GM12878 (cell line): ENCODE results near the gene ANXA3. TPM values are rescaled to one million over a fixed set of nuclear protein-coding genes. Genes with fewer than 3 reads are reported as not detected.

Experiments
- ATAC-seq: fragments of 200-7000 bp; cut with Tn5 transposase; 3 replicates; pipeline ENCODE4 v1.9.1; 2020; ENCODE audit warnings: mild to moderate bottlenecking, moderate library complexity
- BruUV-seq: library from RNA; stranded (reverse); fragments of 400-500 nt; replicated peaks from 2 replicates; lab custom pipeline; 2021; lab: Mats Ljungman, UMichigan
- CTCF ChIA-PET: fragments of 300-600 bp; sonication (Branson Sonifier 250); formaldehyde crosslinking; extraction: SDS; loops from one replicate; lab custom pipeline; 2021; ENCODE audit warnings: inconsistent platforms; lab: Yijun Ruan, JAX
- POLR2A ChIA-PET: fragments of 350-600 bp; formaldehyde crosslinking; extraction: SDS; loops from one replicate; lab custom pipeline; 2021; ENCODE audit warnings: inconsistent platforms; lab: Charles Lee
- RAD21 ChIA-PET: fragments of 300-600 bp; sonication (Branson Sonifier 250); formaldehyde crosslinking; loops from one replicate; lab custom pipeline; 2023; ENCODE audit warnings: antibody characterized with exemption; ENCODE audit not compliant: unreplicated experiment; lab: Charles Lee
- SMC1A ChIA-PET: fragments of 300-600 bp; sonication (Branson Sonifier 250); formaldehyde crosslinking; loops from one replicate; lab custom pipeline; 2023; ENCODE audit not compliant: unreplicated experiment, uncharacterized antibody; lab: Charles Lee
- DNase-seq: peaks from one replicate; pipeline ENCODE4 v3.0.0-alpha.2; 2011; ENCODE audit warnings: low read depth, low spot score
- FAIRE-seq: peaks from 3 replicates; lab custom pipeline; 2011; peaks lifted over from hg19 to GRCh38; lab: Jason Lieb, UNC
- H2AFZ ChIP-seq: 2 replicates; pipeline ENCODE4 v1.6.0; 2011; ENCODE audit warnings: low read depth, low read length, control low read depth; ENCODE audit not compliant: control insufficient read depth
- H3K27ac ChIP-seq: 2 replicates; pipeline ENCODE4 v1.5.1; 2011; ENCODE audit warnings: control low read depth; ENCODE audit not compliant: control insufficient read depth, insufficient read depth
- H3K27me3 ChIP-seq, 2 experiments: replicated peaks in 1 of 2; 2 replicates each; pipeline versions ENCODE4 v1.6.0 to v1.6.1; 2011; ENCODE audit warnings: low read length in 1 of 2; ENCODE audit not compliant: control insufficient read depth in 2 of 2, insufficient read depth in 2 of 2
- H3K36me3 ChIP-seq, 2 experiments: 2 replicates each; pipeline ENCODE4 v1.5.1; 2011; ENCODE audit warnings: low read length in 1 of 2; ENCODE audit not compliant: control insufficient read depth in 2 of 2, insufficient read depth in 2 of 2
- H3K4me1 ChIP-seq: 2 replicates; pipeline ENCODE4 v1.6.1; 2011; ENCODE audit warnings: mild to moderate bottlenecking, low read length, moderate library complexity, mixed read lengths; ENCODE audit not compliant: control insufficient read depth, insufficient read depth
- H3K4me2 ChIP-seq: 2 replicates; pipeline ENCODE4 v1.6.0; 2011; ENCODE audit warnings: control low read depth; ENCODE audit not compliant: control insufficient read depth, insufficient read depth
- H3K4me3 ChIP-seq: fragments of 200-600 bp; sonication (generic); 2 replicates; pipeline ENCODE4 v1.5.1; 2016
- H3K79me2 ChIP-seq: 2 replicates; pipeline ENCODE4 v1.6.0; 2011; ENCODE audit warnings: low read length; ENCODE audit not compliant: control insufficient read depth, insufficient read depth
- H3K9ac ChIP-seq: 2 replicates; pipeline ENCODE4 v1.8.0; 2011; ENCODE audit warnings: low read length, control low read depth, mixed read lengths; ENCODE audit not compliant: control insufficient read depth, insufficient read depth
- H3K9me3 ChIP-seq: replicated peaks from 3 replicates; pipeline ENCODE4 v1.5.1; 2011; ENCODE audit warnings: mild to moderate bottlenecking, low read length; ENCODE audit not compliant: control insufficient read depth, insufficient read depth
- H4K20me1 ChIP-seq: 2 replicates; pipeline ENCODE4 v1.6.0; 2011; ENCODE audit not compliant: control insufficient read depth, insufficient read depth
- MEF2B ChIP-seq: fragments of 450-650 bp; IDR thresholded peaks from 2 replicates; pipeline ENCODE4 v1.6.1; 2018; ENCODE audit warnings: mild to moderate bottlenecking, moderate library complexity; ENCODE audit not compliant: partially characterized antibody, poor library complexity, severe bottlenecking
- MTA3 ChIP-seq: IDR thresholded peaks from 2 replicates; pipeline ENCODE4 v1.6.1; 2012; ENCODE audit warnings: low read length, inconsistent platforms, borderline replicate concordance
- NBN ChIP-seq: fragments of 450-650 bp; IDR thresholded peaks from 2 replicates; pipeline ENCODE4 v1.6.1; 2016
- RB1 ChIP-seq: fragments of 450-650 bp; formaldehyde crosslinking; IDR thresholded peaks from 2 replicates; pipeline ENCODE4 v1.6.1; 2017; ENCODE audit warnings: mild to moderate bottlenecking, borderline replicate concordance
- RFX5 ChIP-seq: IDR thresholded peaks from 2 replicates; pipeline ENCODE4 v1.6.1; 2011; ENCODE audit warnings: low read depth, low read length, improper control_type of control experiment
- ZBED1 ChIP-seq: IDR thresholded peaks from 2 replicates; pipeline ENCODE4 v1.6.1; 2016; ENCODE audit warnings: borderline replicate concordance
- ZNF24 ChIP-seq: fragments of 450-650 bp; IDR thresholded peaks from 2 replicates; pipeline ENCODE4 v1.6.1; 2017; ENCODE audit warnings: antibody characterized with exemption, mild to moderate bottlenecking
- WGBS: methylation state at CpG from one replicate; pipeline ENCODE4 v1.1.6; 2016; ENCODE audit warnings: low lambda C conversion rate; ENCODE audit not compliant: insufficient replicate concordance, insufficient coverage; ENCODE audit errors: missing lambda C conversion rate; 5-methylcytosine and 5-hydroxymethylcytosine counted together
- in situ Hi-C: fragments of 300-500 bp; cut with MboI; formaldehyde crosslinking; loops from 9 replicates; pipeline ENCODE4 v1.14.3; 2018; ENCODE audit warnings: mixed read lengths
- intact Hi-C: fragments of 100-400 bp; cut with micrococcal nuclease; formaldehyde crosslinking; loops from one replicate; pipeline ENCODE4 v1.14.2; 2022; ENCODE audit not compliant: unreplicated experiment
- polyA plus RNA-seq, 11 experiments: library from polyadenylated mRNA; depleted of rRNA in 4 of 11; unstranded in 6 of 11; stranded (reverse) in 5 of 11; fragments of >200 nt; fragmentation: Nextera tagmentation in 4 of 11; fragmentation: Illumina TruSeq in 1 of 11; extraction: Ambion mirVana in 4 of 11; extraction: Trizol in 1 of 11; gene quantifications; 1 replicate in 1 of 11; 2 replicates in 10 of 11; pipeline versions ENCODE4 v1.2.1 to v1.2.3, GENCODE V29; 2011 to 2016; ENCODE audit warnings: inconsistent platforms in 2 of 11, missing spikeins in 2 of 11, low read depth in 1 of 11
- total RNA-seq, 4 experiments: library from RNA; depleted of rRNA in 3 of 4; stranded (reverse); fragments of >200 nt in 3 of 4; fragmentation: Illumina TruSeq in 1 of 4; extraction: Trizol in 1 of 4; gene quantifications; 2 replicates each; pipeline versions ENCODE4 v1.2.1 to v1.2.3, GENCODE V29; 2013 to 2021
- TF ChIP-seq, protein P1 (sequence below): fragments of 450-650 bp; formaldehyde crosslinking; IDR thresholded peaks from 2 replicates; pipeline ENCODE4 v1.4.0; 2022; ENCODE audit warnings: mild to moderate bottlenecking, moderate library complexity
- TF ChIP-seq, protein P2 (sequence below): fragments of 450-650 bp; IDR thresholded peaks from 2 replicates; pipeline ENCODE4 v1.6.1; 2018; ENCODE audit warnings: borderline replicate concordance, mild to moderate bottlenecking; ENCODE audit not compliant: partially characterized antibody
- TF ChIP-seq, protein P3 (sequence below): fragments of 450-650 bp; IDR thresholded peaks from 2 replicates; pipeline ENCODE4 v1.6.1; 2017; ENCODE audit warnings: mild to moderate bottlenecking, moderate library complexity
- TF ChIP-seq, protein P4 (sequence below), 3 experiments: IDR thresholded peaks in 2 of 3; conservative IDR thresholded peaks in 1 of 3; 2 replicates each; pipeline ENCODE4 v1.5.1; 2011; ENCODE audit warnings: low read depth in 3 of 3, low read length in 3 of 3, mild to moderate bottlenecking in 3 of 3, control low read depth in 2 of 3, moderate library complexity in 2 of 3, inconsistent platforms in 1 of 3, mixed read lengths in 1 of 3; ENCODE audit not compliant: control insufficient read depth in 2 of 3, insufficient read depth in 1 of 3; ENCODE audit errors: extremely low read depth in 1 of 3

Gene ANXA3
- total and polyA plus RNA-seq, 10 of the 15 experiments (the other 5 are each of a cell fraction or from before 2014, with no cell fraction given) = 0.28 to 14.7 (median 0.91) TPM

DNA sequence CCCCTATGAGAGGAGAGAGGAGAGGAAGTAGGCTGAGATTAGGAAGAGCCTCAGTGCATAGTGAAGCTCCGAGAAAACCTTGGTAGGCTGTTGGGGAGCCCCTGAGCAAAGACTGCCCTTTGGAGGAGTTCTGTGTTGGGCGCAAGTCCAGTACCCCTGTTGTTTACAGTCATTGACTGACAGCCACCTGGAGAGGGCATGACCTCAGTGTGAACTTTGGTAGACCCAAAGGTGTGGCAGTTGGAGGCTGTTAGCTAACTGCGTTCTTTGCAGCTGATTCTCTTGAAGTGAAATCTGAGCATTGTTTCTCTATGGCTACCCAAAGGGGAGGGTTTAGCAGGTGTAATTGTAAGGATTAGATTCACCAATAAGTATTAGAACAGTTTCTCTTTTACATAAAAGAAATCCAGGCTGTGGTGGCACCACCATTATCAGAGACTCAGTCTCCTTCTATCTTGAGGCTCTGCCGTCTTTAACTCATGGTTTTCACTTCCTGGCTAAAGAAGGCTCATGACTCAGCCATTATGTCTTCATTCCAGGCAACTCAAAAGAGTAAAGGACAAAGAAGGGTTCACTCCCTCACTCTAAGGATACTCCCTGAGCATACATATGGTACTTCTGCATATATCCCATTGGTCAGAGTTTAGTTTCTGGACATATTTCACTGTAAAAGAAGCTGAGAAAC lies 33.4 kb downstream of the ANXA3 start:
- ChIA-PET POLR2A (no interaction called here), CTCF (no interaction called here), SMC1A (interaction anchor here (0.6 kb wide), 1 partner anchor 553 kb away, joined by 3 read pairs; no protein-coding TSS in a partner anchor), RAD21 (no interaction called here)
- no peaks in the 10 kb centered on the region for H3K79me2 ChIP-seq
- in situ Hi-C loops = no loop called here
- no peak overlapping the region for H2AFZ ChIP-seq
- intact Hi-C loops = no loop called here
- H3K27me3 ChIP-seq = no peaks in the 10 kb centered on the region
- no peak for FAIRE-seq
- H3K27ac ChIP-seq = no peak overlapping the region
- no peaks in the 10 kb centered on the region for H3K36me3 ChIP-seq
- no peak overlapping the region for H3K4me2 ChIP-seq
- no peaks in the 10 kb centered on the region for H3K9me3 ChIP-seq
- BruUV-seq = no TSS peak
- no peak overlapping the region for H3K9ac ChIP-seq
- 80% methylated on average over 4 of the region's 4 CpGs for WGBS
- DNase-seq = no peak
- no peaks in the 10 kb centered on the region for H3K4me1 ChIP-seq
- no peaks in the 10 kb centered on the region for H4K20me1 ChIP-seq
- ATAC-seq = no peak
- H3K4me3 ChIP-seq = no peak overlapping the region
- TF ChIP-seq, protein P1, sequence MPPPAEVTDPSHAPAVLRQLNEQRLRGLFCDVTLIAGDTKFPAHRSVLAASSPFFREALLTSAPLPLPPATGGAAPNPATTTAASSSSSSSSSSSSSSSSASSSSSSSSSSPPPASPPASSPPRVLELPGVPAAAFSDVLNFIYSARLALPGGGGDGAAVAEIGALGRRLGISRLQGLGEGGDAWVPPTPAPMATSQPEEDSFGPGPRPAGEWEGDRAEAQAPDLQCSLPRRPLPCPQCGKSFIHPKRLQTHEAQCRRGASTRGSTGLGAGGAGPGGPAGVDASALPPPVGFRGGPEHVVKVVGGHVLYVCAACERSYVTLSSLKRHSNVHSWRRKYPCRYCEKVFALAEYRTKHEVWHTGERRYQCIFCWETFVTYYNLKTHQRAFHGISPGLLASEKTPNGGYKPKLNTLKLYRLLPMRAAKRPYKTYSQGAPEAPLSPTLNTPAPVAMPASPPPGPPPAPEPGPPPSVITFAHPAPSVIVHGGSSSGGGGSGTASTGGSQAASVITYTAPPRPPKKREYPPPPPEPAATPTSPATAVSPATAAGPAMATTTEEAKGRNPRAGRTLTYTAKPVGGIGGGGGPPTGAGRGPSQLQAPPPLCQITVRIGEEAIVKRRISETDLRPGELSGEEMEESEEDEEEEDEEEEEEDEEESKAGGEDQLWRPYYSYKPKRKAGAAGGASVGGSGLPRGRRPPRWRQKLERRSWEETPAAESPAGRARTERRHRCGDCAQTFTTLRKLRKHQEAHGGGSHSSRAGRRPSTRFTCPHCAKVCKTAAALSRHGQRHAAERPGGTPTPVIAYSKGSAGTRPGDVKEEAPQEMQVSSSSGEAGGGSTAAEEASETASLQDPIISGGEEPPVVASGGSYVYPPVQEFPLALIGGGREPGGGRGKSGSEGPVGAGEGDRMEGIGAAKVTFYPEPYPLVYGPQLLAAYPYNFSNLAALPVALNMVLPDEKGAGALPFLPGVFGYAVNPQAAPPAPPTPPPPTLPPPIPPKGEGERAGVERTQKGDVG (CRISPR knock-in tag) = no peak
- no peak for TF ChIP-seq MEF2B
- no peak for TF ChIP-seq NBN
- no peak for TF ChIP-seq MTA3
- TF ChIP-seq RB1 = no peak
- no peak for TF ChIP-seq ZBED1
- TF ChIP-seq, protein P2, sequence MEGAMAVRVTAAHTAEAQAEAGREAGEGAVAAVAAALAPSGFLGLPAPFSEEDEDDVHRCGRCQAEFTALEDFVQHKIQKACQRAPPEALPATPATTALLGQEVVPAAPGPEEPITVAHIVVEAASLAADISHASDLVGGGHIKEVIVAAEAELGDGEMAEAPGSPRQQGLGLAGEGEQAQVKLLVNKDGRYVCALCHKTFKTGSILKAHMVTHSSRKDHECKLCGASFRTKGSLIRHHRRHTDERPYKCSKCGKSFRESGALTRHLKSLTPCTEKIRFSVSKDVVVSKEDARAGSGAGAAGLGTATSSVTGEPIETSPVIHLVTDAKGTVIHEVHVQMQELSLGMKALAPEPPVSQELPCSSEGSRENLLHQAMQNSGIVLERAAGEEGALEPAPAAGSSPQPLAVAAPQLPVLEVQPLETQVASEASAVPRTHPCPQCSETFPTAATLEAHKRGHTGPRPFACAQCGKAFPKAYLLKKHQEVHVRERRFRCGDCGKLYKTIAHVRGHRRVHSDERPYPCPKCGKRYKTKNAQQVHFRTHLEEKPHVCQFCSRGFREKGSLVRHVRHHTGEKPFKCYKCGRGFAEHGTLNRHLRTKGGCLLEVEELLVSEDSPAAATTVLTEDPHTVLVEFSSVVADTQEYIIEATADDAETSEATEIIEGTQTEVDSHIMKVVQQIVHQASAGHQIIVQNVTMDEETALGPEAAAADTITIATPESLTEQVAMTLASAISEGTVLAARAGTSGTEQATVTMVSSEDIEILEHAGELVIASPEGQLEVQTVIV = no peak
- no peak for TF ChIP-seq ZNF24
- TF ChIP-seq, protein P3, sequence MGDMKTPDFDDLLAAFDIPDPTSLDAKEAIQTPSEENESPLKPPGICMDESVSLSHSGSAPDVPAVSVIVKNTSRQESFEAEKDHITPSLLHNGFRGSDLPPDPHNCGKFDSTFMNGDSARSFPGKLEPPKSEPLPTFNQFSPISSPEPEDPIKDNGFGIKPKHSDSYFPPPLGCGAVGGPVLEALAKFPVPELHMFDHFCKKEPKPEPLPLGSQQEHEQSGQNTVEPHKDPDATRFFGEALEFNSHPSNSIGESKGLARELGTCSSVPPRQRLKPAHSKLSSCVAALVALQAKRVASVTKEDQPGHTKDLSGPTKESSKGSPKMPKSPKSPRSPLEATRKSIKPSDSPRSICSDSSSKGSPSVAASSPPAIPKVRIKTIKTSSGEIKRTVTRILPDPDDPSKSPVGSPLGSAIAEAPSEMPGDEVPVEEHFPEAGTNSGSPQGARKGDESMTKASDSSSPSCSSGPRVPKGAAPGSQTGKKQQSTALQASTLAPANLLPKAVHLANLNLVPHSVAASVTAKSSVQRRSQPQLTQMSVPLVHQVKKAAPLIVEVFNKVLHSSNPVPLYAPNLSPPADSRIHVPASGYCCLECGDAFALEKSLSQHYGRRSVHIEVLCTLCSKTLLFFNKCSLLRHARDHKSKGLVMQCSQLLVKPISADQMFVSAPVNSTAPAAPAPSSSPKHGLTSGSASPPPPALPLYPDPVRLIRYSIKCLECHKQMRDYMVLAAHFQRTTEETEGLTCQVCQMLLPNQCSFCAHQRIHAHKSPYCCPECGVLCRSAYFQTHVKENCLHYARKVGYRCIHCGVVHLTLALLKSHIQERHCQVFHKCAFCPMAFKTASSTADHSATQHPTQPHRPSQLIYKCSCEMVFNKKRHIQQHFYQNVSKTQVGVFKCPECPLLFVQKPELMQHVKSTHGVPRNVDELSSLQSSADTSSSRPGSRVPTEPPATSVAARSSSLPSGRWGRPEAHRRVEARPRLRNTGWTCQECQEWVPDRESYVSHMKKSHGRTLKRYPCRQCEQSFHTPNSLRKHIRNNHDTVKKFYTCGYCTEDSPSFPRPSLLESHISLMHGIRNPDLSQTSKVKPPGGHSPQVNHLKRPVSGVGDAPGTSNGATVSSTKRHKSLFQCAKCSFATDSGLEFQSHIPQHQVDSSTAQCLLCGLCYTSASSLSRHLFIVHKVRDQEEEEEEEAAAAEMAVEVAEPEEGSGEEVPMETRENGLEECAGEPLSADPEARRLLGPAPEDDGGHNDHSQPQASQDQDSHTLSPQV = no peak
- TF ChIP-seq RFX5 = no peak
- TF ChIP-seq, protein P4, sequence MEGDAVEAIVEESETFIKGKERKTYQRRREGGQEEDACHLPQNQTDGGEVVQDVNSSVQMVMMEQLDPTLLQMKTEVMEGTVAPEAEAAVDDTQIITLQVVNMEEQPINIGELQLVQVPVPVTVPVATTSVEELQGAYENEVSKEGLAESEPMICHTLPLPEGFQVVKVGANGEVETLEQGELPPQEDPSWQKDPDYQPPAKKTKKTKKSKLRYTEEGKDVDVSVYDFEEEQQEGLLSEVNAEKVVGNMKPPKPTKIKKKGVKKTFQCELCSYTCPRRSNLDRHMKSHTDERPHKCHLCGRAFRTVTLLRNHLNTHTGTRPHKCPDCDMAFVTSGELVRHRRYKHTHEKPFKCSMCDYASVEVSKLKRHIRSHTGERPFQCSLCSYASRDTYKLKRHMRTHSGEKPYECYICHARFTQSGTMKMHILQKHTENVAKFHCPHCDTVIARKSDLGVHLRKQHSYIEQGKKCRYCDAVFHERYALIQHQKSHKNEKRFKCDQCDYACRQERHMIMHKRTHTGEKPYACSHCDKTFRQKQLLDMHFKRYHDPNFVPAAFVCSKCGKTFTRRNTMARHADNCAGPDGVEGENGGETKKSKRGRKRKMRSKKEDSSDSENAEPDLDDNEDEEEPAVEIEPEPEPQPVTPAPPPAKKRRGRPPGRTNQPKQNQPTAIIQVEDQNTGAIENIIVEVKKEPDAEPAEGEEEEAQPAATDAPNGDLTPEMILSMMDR (IDR thresholded peaks at IDR 0.05 in 2 of 3, conservative IDR thresholded peaks at IDR 0.05 in 1 of 3; ENCODE audit: control insufficient read depth in 2 of 3, extremely low read depth in 1 of 3, insufficient read depth in 1 of 3, low read depth in 3 of 3, low read length in 3 of 3) = no peak
